ENCODE data around the gene CBR4.

- TF ChIP-seq CTCF (conservative IDR thresholded peaks at IDR 0.05; ENCODE audit: low read length) (no peak), EZH2phosphoT487 (IDR thresholded peaks at IDR 0.05; ENCODE audit: borderline replicate concordance) (no peak)
Observed at GRCh38 chr4:169048868-169049414, 38.9 kb upstream of the CBR4 start.

All from Loucy (cell line).